Umbilical cord (tissue), 2 donors: ENCODE measurements around the gene KLRC1. TPM values are rescaled to one million over a fixed set of nuclear protein-coding genes. Genes with fewer than 3 reads are reported as not detected.
"Not testable (repeated sequence)": the region's sequence is repeated elsewhere in the genome, so short reads cannot be mapped to it uniquely, and the experiment has no call there.

ENCODE experiments used
- DNase-seq: peaks from one replicate; pipeline ENCODE4 v3.0.0-alpha.2; 2015; ENCODE audit warnings: low spot score
- total RNA-seq: library from RNA; depleted of rRNA; stranded (reverse); fragments of >200 nt; gene quantifications from one replicate; pipeline ENCODE4 v1.2.3, GENCODE V29; 2014; ENCODE audit warnings: low replicate concordance; ENCODE audit not compliant: insufficient read depth

KLRC1 gene
- 3.9 TPM for total RNA-seq

DNA sequence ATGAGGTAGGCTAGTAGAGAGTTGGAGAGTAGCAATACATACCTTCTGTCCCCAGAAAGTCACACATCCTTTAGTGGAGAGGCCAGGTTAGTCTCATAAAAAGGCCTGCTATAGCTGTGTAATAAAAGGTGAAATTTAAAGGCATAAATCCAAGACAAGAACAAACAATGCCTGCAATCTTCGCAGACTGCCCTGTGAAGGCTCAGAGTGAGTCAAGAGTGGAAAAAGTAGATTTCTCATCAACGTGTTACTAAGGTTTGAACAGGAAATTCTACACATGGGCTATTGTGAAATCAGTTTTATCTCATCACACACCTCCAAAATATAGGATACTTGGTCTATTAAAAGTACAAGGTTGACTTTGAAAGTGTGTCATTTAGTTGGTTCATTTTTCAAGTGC lies at the start of gene KLRC1:
Gene KLRC1, minus strand, starts transcription at position 222 of the 400 bp plus-strand sequence. CDS start 2,221 bp downstream, outside the sequence.
- DNase-seq = no peak

DNA sequence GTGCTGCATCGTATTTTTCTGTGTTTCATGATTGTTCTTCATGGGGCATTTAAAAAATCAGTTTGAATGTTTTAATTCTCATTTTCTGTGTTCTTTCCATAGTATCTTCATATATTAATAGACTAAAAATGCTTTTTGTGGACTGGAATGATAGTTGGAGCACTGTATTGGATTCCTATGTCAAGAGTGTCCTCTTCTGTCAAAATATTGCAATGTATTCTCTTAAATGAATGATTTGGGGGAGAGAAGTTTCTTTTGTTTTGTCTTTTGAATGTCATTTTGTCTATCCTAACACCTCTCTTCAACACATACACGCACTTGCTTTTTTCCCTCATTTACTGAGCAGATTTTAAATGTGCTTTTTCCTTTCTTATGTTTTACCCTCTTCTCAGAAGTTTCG lies 47.9 kb upstream of the KLRC1 start:
- peak; percentile 12 for DNase-seq

DNA sequence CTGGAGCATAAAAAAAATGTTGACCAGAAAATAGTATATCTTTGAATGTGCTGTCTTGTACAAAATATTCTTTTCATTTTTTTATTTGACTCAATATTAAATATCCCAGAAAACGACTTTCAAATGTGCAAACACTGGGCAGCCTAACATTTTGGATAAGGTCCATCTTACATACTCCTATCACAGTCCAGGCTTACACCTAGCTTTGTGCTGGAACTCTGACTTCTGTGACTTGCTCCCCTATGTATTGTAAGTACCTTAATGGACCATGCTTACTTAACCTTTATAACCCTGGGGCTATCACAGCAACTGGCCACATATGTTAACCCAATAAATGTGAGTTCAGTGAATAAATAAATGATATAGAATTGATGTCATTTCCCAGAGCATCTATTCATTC lies 44.9 kb upstream of the KLRC1 start:
- DNase-seq = no peak

DNA sequence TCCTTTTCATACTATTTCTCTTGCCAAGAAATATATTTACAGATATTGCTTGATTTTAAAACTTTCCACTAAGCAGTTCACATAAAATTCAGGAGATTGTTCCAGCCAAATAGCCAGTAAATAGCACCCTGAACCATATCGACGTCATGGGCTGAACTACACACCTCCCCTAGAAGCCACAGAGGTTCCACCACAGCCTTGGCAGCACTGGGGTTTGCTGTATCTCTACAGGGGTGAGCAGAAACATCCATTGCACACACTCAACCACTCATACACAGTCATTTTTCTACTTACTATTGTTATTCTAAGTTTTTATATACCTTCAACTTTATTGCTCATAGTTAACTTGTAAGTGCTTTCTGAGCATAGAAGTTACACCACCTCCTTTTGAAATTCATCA lies 44.4 kb upstream of the KLRC1 start:
- DNase-seq = no peak

DNA sequence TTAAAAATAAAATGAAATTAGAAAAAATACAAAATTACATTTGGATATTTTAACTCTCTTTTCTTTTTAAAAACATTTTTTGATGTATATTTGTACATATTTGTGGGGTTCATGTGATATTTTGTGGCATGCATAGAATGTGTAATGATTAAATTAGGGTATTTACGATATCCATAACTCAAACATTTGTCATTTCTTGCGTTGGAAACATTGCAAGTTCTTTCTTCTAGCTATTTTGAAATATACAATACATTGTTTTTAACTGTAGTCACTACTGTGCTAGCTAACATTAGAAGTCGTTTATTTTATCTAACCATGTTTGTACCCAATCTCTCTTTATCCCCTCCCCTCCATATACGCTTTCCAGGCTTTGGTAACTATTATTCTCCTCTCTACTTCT lies 38.6 kb upstream of the KLRC1 start:
- DNase-seq = no peak

DNA sequence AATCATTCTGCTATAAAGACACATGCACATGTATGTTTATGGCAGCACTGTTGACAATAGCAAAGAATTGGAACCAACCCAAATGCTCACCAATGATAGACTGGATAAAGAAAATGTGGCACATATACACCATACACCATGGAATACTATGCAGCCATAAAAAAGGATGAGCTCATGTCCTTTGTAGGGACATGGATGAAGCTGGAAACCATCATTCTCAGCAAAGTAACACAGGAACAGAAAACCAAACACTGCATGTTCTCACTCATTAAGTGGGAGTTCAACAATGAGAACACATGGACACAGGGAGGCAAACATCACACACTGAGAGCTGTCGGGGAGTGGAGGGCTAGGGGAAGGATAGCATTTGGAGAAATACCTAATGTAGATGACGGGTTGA lies 34.2 kb upstream of the KLRC1 start:
- DNase-seq = not testable (repeated sequence)

DNA sequence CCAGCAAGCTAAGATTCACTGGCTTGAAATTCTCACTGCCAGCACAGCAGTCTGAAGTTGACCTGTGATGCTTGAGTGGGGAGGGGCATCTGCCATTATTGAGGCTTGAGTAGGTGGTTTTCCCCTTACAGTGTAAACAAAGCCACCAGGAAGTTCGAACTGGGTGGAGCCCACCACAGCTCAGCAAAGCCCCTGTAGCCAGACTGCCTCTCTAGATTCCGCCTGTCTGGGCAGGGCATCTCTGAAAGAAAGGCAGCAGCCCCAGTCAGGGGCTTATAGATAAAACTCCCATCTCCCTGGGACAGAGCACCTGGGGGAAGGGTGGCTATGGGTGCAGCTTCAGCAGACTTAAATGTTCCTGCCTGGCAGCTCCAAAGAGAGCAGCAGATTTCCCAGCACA lies 28.7 kb upstream of the KLRC1 start:
- not testable (repeated sequence) for DNase-seq

DNA sequence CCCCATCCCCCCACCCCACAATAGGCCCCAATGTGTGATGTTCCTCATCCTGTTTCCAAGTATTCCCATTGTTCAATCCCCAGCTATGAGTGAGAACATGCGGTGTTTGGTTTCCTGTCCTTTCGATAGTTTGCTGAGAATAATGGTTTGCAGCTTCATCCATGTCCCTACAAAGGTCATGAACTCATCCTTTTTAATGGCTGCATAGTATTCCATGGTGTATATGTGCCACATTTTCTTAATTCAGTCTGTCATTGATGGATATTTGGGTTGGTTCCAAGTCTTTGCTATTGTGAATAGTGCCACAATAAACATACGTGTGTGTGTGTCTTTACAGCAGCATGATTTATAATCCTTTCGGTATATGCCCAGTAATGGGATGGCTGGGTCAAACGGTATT lies 19.6 kb upstream of the KLRC1 start:
- not testable (repeated sequence) for DNase-seq

DNA sequence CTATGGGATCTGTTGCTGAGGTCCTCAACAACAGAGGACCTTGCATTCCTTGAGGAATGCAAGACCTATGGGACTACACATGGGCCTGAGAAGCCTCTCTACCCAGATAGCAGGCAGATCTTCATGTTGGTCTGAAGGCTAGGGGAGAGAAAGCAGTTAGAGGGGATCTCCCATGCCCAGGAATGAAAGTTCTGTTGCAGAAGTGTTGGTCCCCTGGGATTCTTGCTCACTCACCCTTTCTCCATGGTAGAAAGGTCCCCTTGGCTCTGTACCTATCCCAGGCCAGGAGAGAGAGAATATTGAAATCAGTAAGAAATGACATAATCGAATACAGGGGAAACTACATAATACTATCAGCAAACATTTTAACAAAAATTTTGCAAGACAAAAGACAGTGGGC lies 16.5 kb upstream of the KLRC1 start:
- no peak for DNase-seq

DNA sequence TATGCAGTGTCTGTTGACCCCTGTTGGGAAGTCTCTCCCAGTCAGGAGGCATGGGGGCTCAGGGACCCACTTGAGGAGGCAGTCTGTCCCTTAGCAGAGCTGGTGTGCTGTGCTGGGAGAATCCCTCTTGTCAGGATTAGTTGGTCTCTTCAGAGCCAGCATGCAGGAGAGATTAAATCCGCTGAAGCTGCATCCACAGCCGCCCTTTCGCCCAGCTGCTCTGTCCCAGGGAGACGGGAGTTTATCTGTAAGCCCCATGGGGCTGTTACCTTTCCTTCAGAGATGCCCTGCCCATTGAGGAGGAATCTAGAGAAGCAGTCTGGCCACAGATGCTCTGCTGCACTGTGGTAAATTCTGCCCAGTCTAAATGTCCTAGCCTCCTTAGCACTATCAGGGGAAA lies 13.1 kb upstream of the KLRC1 start:
- no peak for DNase-seq

DNA sequence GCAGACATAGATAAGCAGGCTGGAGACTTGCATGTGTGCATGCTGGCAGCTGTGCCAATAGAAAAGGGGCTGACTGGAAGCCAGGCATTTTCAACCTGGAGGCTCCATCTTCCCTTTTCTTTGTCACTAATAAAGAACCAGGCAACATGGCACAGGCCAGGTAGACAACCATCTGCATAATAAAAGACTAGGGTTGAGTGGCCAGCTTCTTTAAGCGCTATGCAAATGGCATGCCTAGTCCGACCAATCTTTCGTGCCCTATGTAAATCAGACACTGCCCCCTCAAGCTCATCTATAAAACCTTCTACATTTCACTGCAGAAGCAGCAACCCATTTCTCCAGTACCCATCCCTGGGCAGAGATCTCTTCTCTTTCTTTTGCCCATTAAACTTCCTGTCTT lies 4.6 kb upstream of the KLRC1 start:
- DNase-seq = no peak

DNA sequence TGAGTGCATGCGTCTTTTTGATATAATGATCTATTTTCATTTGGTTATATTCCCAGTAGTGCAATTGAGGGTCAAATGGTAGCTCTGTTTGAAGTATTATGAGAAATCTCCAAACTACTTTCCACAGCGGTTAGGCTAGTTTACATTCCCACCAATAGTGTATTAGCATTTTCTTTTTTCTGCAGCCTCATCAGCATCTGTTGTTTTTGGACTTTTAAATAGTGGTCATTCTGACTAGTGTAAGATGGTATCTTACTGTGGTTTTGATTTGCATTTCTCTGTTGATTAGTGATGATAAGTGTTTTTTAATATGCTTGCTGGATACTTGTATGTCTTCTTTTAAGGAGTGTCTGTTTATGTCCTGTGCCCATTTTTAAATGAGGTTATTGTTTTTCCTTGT lies 3.7 kb upstream of the KLRC1 start:
- no peak for DNase-seq

DNA sequence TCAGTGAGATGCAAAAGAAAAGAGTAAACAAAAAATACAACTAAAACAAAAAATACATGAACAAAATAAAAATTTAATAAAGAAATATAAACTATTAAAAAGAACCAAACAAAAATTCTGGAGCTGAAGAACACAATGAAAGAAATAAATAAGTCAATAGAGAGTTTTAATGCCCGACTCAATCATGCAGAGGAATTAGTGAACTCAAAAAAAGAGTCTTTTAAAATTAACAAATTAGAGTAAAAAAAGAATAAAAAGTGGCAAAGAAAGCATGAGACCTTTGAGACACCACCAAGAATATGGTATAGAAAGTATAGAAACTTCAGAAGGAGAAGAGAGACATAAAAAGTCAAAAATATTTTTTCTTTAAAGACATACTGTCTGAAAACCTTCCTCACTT lies 2.6 kb upstream of the KLRC1 start:
- DNase-seq = no peak

DNA sequence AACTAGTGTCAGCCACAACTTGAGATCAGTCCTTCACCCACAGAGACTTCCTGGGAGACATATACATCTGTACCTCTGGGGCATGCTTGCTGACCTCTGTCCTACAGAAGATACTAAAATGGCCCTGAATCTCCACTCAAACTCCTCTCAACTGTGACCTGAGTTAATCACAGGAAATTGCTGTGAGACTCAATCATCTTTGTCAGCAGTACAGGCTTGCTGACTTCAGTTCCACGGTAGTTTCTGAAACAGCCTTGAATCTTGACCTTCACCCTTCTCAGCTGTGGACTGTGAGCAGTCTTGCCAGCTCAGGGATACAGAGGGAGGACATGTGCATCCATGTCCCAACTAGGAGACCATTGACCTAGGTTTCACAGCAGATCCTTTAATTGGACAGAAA lies 1.4 kb upstream of the KLRC1 start:
- DNase-seq = no peak

DNA sequence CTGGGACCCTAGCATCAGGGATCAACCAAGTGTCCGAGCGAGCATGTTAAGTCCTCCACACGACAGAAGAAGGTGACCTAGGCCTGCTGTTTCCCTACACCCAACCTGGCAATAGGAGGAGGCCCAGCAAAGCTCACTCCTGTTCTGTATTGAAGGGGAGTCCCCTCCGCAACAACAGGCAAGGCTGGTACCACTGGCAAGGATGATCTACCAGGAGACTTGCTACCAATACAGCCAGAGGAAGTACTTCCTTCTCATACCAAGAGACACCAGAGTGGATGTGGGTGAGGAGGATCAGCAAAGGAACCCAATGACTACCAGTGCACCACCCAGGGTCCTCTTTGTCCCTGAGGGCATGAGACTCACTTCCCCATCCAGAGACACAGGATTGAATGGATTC lies 4.9 kb downstream of the KLRC1 start:
- DNase-seq = no peak

DNA sequence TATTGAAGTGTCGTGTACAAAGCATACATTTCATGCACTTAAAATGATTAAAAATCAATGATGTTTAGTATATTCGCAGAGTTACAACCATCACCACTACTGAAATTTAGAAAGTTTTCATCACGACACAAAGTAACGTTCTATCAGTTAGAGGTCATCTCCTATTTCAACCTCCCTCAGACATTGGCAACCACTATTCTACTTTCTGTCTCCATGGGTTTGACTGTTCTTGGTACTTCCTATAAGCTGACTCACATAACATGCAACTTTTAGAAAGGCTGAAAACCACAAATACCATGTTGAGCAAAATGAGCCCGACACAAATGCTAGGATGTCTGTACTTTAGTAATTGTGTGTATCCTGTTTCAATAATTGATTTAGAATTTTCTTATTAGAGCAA lies 7.1 kb downstream of the KLRC1 start:
- not testable (repeated sequence) for DNase-seq

DNA sequence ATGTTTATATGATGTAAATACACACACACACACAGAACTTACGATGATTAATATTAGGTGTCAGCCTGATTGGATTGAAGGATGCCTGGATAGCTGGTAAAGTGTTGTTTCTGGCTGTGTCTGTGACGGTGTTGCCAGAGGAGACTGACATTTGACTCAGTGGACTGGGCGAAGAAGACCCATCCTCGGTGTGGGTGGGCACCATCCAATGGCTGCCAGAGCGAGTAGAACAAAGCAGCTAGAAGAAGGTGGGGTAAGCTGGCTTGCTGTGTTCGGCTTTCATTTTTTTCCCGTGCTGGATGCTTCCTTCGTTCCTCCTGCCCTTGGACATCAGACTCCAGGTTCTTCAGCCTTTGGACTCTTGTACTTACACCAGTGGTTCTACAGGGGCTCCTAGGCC lies 12.0 kb downstream of the KLRC1 start:
- DNase-seq = not testable (repeated sequence)

DNA sequence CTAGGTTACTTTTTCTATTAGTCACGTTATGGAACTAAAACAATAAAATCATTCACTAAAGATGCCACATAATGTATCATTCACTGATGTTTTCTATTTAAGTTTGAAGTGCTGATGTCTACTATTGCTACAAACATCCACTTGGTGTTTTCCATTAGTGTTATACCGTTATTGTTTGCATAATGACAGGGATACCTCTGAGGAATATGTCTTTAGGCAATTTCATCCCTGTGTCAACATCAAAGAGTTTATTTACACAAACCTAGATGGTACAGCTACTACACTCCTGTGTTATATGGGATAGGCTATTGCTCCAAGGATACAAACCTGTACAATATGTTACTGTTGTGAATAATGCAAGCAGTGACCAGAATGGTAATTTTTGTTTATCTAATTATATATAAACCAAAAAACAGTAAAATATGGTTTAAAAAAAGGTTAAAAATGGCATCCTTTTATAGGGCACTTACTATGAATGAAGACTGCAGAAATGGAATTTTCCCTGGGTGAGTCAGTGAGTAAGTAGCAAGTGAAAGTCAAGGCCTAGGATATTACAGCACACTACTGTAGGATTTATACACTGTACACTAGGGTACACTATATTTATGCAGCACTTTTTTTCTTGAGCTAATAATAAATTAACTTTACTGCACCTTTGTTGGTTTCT lies 13.4 kb downstream of the KLRC1 start:
- DNase-seq = not testable (repeated sequence)

DNA sequence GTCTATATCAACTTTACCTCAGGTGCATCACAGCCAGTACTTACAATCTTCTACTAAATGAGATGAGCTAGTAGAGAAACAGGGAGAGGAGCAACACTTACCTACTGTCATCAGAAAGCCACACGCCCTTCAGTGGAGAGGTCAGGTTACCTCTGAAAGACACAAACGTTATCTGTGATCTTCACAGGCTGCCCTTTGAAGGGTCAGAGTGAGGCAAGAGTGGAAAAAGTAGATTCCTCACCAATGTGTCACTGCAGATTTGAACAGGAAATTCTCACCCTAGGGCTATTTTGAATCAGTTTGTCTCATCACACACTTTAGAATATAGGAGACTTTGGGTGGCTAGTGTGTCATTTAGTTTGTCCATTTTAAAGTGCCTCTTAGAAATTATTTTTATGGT lies 15.6 kb downstream of the KLRC1 start:
- not testable (repeated sequence) for DNase-seq

DNA sequence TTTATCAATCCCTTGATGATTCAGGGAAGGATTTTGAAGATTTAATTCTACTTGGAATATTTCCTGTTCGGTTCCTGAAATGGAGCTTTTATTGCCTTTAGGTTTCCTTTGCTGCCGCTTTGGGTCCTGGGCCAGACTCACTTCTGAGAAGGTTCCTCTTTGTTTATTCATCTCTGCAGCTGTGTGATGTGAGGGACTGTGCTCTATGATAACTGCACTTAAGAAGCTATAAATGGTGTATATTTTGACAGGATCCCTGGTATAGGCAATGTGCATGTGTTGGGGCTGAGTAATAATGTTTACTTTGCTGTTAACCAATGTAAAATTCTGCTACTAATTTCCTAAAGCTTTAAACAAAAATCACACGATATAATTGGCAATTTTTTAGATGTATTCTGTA lies 17.4 kb downstream of the KLRC1 start, which contains the start of gene KLRC2:
Gene KLRC2, minus strand, starts transcription at position 195 of the 400 bp plus-strand sequence. Its CDS starts 24 bp downstream, at position 171.
- not testable (repeated sequence) for DNase-seq

DNA sequence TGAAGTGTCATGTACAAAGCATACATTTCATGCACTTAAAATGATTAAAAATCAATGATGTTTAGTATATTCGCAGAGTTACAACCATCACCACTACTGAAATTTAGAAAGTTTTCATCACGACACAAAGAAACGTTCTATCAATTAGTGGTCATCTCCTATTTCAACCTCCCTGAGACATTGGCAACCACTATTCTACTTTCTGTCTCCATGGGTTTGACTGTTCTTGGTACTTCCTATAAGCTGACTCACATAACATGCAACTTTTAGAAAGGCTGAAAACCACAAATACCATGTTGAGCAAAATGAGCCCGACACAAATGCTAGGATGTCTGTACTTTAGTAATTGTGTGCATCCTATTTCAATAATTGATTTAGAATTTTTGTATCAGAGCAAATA lies 22.6 kb downstream of the KLRC1 start:
- DNase-seq = not testable (repeated sequence)

DNA sequence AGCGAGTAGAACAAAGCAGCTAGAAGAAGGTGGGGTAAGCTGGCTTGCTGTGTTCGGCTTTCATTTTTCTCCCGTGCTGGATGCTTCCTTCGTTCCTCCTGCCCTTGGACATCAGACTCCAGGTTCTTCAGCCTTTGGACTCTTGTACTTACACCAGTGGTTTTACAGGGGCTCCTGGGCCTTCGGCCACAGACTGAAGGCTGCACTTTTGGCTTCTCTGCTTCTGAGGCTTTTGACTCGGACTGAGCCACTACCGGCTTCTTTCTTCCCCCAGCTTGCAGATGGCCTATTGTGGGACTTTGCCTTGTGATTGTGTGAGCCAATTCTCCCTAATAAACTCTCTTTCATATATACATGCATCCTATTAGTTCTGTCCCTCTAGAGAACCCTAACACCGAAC lies 27.2 kb downstream of the KLRC1 start:
- not testable (repeated sequence) for DNase-seq

DNA sequence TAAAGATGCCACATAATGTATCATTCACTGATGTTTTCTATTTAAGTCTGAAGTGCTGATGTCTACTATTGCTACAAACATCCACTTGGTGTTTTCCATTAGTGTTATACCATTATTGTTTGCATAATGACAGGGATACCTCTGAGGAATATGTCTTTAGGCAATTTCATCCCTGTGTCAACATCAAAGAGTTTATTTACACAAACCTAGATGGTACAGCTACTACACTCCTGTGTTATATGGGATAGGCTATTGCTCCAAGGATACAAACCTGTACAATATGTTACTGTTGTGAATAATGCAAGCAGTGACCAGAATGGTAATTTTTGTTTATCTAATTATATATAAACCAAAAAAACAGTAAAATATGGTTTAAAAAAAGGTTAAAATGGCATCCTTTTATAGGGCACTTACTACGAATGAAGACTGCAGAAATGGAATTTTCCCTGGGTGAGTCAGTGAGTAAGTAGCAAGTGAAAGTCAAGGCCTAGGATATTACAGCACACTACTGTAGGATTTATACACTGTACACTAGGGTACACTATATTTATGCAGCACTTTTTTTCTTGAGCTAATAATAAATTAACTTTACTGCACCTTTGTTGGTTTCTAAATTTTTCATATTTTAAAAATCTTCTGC lies 28.8 kb downstream of the KLRC1 start:
- DNase-seq = not testable (repeated sequence)
